SK-N-SH treated with all-trans-retinoic acid at 6 μM for 48 hours (cell line): Measurements from ENCODE around the gene KRTAP10-3.

Experiments
- ATAC-seq: fragments of 200-7000 bp; cut with Tn5 transposase; 3 replicates; pipeline ENCODE4 v1.9.1; 2020; ENCODE audit warnings: mild to moderate bottlenecking, moderate library complexity
- ARNTL ChIP-seq: fragments of 450-650 bp; formaldehyde crosslinking; IDR thresholded peaks from 2 replicates; pipeline ENCODE4 v1.5.0; 2020; ENCODE audit warnings: low read depth, mild to moderate bottlenecking, moderate library complexity, borderline replicate concordance
- BACH2 ChIP-seq: fragments of 250-450 bp; sonication (Bioruptor Pico); IDR thresholded peaks from 2 replicates; pipeline ENCODE4 v1.9.0; 2021; ENCODE audit warnings: mild to moderate bottlenecking, borderline replicate concordance
- CREB5 ChIP-seq: fragments of 250-450 bp; sonication (Bioruptor Pico); IDR thresholded peaks from 2 replicates; pipeline ENCODE4 v1.5.1; 2020; ENCODE audit warnings: low read depth, mild to moderate bottlenecking, moderate library complexity
- CSDC2 ChIP-seq: fragments of 250-450 bp; sonication (Bioruptor Pico); IDR thresholded peaks from 2 replicates; pipeline ENCODE4 v1.5.0; 2020; ENCODE audit warnings: mild to moderate bottlenecking, moderate library complexity
- GLIS3 ChIP-seq: fragments of 250-450 bp; sonication (Bioruptor Pico); IDR thresholded peaks from 2 replicates; pipeline ENCODE4 v1.5.0; 2020; ENCODE audit warnings: mild to moderate bottlenecking, moderate library complexity
- ISL1 ChIP-seq: fragments of 250-450 bp; sonication (Bioruptor Pico); IDR thresholded peaks from 2 replicates; pipeline ENCODE4 v2.1.2; 2022; ENCODE audit warnings: mild to moderate bottlenecking, moderate library complexity
- OSR1 ChIP-seq: fragments of 250-450 bp; sonication (Bioruptor Pico); IDR thresholded peaks from 2 replicates; pipeline ENCODE4 v1.8.0; 2022; ENCODE audit warnings: moderate library complexity, mild to moderate bottlenecking, inconsistent platforms
- PPARA ChIP-seq: fragments of 250-450 bp; sonication (Bioruptor Pico); IDR thresholded peaks from 2 replicates; pipeline ENCODE4 v1.5.0; 2020; ENCODE audit warnings: mild to moderate bottlenecking, borderline replicate concordance
- RARB ChIP-seq: fragments of 250-450 bp; sonication (Bioruptor Pico); IDR thresholded peaks from 2 replicates; pipeline ENCODE4 v1.8.0; 2021; ENCODE audit warnings: mild to moderate bottlenecking, moderate library complexity
- SNAI2 ChIP-seq: fragments of 250-450 bp; sonication (Bioruptor Pico); IDR thresholded peaks from 2 replicates; pipeline ENCODE4 v1.5.0; 2020; ENCODE audit warnings: mild to moderate bottlenecking, moderate library complexity
- TCF4 ChIP-seq: fragments of 250-450 bp; sonication (Bioruptor Pico); IDR thresholded peaks from 2 replicates; pipeline ENCODE4 v1.8.0; 2021; ENCODE audit warnings: mild to moderate bottlenecking, moderate library complexity, borderline replicate concordance
- TSHZ2 ChIP-seq: fragments of 250-450 bp; sonication (Bioruptor Pico); IDR thresholded peaks from 2 replicates; pipeline ENCODE4 v1.5.0; 2020; ENCODE audit warnings: mild to moderate bottlenecking, moderate library complexity
- ZC3H10 ChIP-seq: fragments of 250-450 bp; sonication (Bioruptor Pico); IDR thresholded peaks from 2 replicates; pipeline ENCODE4 v1.5.1; 2021; ENCODE audit warnings: mild to moderate bottlenecking, moderate library complexity
- ZFP3 ChIP-seq: fragments of 250-450 bp; sonication (Bioruptor Pico); IDR thresholded peaks from 2 replicates; pipeline ENCODE4 v1.5.0; 2020; ENCODE audit warnings: mild to moderate bottlenecking, moderate library complexity
- ZFP30 ChIP-seq: fragments of 450-650 bp; formaldehyde crosslinking; IDR thresholded peaks from 2 replicates; pipeline ENCODE4 v1.5.0; 2022; ENCODE audit warnings: mild to moderate bottlenecking, moderate library complexity
- ZNF565 ChIP-seq: fragments of 450-650 bp; formaldehyde crosslinking; conservative IDR thresholded peaks from 2 replicates; pipeline ENCODE4 v1.5.0; 2020; ENCODE audit warnings: low read depth, mild to moderate bottlenecking, moderate library complexity
- ZNF70 ChIP-seq: fragments of 450-650 bp; formaldehyde crosslinking; IDR thresholded peaks from 2 replicates; pipeline ENCODE4 v1.5.0; 2020; ENCODE audit warnings: mild to moderate bottlenecking, moderate library complexity
- ZNF8 ChIP-seq: fragments of 450-650 bp; formaldehyde crosslinking; IDR thresholded peaks from 2 replicates; pipeline ENCODE4 v1.5.0; 2020; ENCODE audit warnings: mild to moderate bottlenecking, moderate library complexity
- TF ChIP-seq, protein P1 (sequence below): fragments of 250-450 bp; sonication (Bioruptor Pico); IDR thresholded peaks from 2 replicates; pipeline ENCODE4 v1.8.0; 2021; ENCODE audit warnings: low read depth, mild to moderate bottlenecking, moderate library complexity, borderline replicate concordance
- TF ChIP-seq, protein P2 (sequence below): fragments of 250-450 bp; sonication (Bioruptor Pico); IDR thresholded peaks from 2 replicates; pipeline ENCODE4 v1.5.1; 2021; ENCODE audit warnings: mild to moderate bottlenecking, moderate library complexity

KRTAP10-3 gene

DNA sequence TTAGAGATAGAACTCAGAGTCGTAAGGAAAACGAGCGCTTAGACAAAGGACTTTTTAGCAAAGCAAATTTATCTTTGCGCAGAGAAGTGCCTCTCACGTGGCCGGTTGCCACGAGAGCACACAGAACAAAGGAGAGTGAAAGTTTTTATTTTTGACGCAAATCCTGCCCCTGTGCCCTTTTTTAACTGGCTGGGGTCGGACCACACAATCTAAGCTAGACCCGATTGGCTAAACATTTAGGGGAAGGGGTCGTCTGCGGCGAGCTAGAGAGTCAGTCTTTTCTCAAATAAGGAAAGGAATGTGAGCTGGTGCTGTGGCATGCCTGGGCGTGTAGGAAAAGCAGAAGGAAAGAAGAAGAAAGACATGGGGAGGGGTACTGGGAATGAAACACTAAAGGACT, 9.7 kb downstream of the KRTAP10-3 start (continued):
- no peak for TF ChIP-seq ZFP30 (CRISPR knock-in tag)
- no peak for TF ChIP-seq CREB5 (CRISPR knock-in tag)
- no peak for TF ChIP-seq ZFP3 (CRISPR knock-in tag)
- TF ChIP-seq ZNF565 = no peak
- no peak for TF ChIP-seq BACH2 (CRISPR knock-in tag)
- no peak for TF ChIP-seq GLIS3
- TF ChIP-seq, protein P1, sequence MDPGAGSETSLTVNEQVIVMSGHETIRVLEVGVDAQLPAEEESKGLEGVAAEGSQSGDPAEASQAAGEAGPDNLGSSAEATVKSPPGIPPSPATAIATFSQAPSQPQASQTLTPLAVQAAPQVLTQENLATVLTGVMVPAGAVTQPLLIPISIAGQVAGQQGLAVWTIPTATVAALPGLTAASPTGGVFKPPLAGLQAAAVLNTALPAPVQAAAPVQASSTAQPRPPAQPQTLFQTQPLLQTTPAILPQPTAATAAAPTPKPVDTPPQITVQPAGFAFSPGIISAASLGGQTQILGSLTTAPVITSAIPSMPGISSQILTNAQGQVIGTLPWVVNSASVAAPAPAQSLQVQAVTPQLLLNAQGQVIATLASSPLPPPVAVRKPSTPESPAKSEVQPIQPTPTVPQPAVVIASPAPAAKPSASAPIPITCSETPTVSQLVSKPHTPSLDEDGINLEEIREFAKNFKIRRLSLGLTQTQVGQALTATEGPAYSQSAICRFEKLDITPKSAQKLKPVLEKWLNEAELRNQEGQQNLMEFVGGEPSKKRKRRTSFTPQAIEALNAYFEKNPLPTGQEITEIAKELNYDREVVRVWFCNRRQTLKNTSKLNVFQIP (CRISPR knock-in tag) = no peak
- no peak for TF ChIP-seq RARB (CRISPR knock-in tag)
- TF ChIP-seq CSDC2 (CRISPR knock-in tag) = no peak
- TF ChIP-seq ZNF8 (CRISPR knock-in tag) = no peak
- TF ChIP-seq, all 23 proteins: peak for 0

GRCh38 chr21:44548381-44548780, 10.2 kb downstream of the KRTAP10-3 start:
- no peak for ATAC-seq

GRCh38 chr21:44547656-44548331, 10.8 kb downstream of the KRTAP10-3 start:
- no peak for ATAC-seq
- TF ChIP-seq BACH2 (CRISPR knock-in tag) = no peak
- no peak for TF ChIP-seq ZNF70 (CRISPR knock-in tag)
- no peak for TF ChIP-seq TSHZ2 (CRISPR knock-in tag)
- TF ChIP-seq ZFP3 (CRISPR knock-in tag) = no peak
- TF ChIP-seq PPARA (CRISPR knock-in tag) = no peak
- no peak for TF ChIP-seq ZC3H10
- TF ChIP-seq, protein P2, sequence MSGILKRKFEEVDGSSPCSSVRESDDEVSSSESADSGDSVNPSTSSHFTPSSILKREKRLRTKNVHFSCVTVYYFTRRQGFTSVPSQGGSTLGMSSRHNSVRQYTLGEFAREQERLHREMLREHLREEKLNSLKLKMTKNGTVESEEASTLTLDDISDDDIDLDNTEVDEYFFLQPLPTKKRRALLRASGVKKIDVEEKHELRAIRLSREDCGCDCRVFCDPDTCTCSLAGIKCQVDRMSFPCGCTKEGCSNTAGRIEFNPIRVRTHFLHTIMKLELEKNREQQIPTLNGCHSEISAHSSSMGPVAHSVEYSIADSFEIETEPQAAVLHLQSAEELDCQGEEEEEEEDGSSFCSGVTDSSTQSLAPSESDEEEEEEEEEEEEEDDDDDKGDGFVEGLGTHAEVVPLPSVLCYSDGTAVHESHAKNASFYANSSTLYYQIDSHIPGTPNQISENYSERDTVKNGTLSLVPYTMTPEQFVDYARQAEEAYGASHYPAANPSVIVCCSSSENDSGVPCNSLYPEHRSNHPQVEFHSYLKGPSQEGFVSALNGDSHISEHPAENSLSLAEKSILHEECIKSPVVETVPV (CRISPR knock-in tag) = no peak
- TF ChIP-seq CREB5 (CRISPR knock-in tag) = no peak
- TF ChIP-seq OSR1 (CRISPR knock-in tag) = no peak
- no peak for TF ChIP-seq ARNTL (CRISPR knock-in tag)

More at GRCh38 chr21:44548381-44548780, 10.2 kb downstream of the KRTAP10-3 start:
- TF ChIP-seq OSR1 (CRISPR knock-in tag) (no peak), CSDC2 (CRISPR knock-in tag) (no peak), RARB (CRISPR knock-in tag) (no peak), ZFP30 (CRISPR knock-in tag) (no peak), ARNTL (CRISPR knock-in tag) (no peak), ZNF8 (CRISPR knock-in tag) (no peak), BACH2 (CRISPR knock-in tag) (no peak), TSHZ2 (CRISPR knock-in tag) (no peak), ZFP3 (CRISPR knock-in tag) (no peak), ISL1 (CRISPR knock-in tag) (no peak), SNAI2 (no peak), TCF4 (no peak)
- TF ChIP-seq, protein P2 (CRISPR knock-in tag) = no peak
